CD14-positive monocyte (primary cell): ENCODE measurements around the gene FRMD3. TPM values are rescaled to one million over a fixed set of nuclear protein-coding genes. Genes with fewer than 3 reads are reported as not detected.

ENCODE experiments used
- DNase-seq, 3 donors: peaks; one replicate each; pipeline ENCODE4 v3.0.0-alpha.2; 2011 to 2022
- H2AFZ ChIP-seq: 2 replicates; pipeline ENCODE4 v1.6.0; 2012; ENCODE audit warnings: mild to moderate bottlenecking, low read depth, low read length, inconsistent platforms; ENCODE audit not compliant: insufficient read depth, poor library complexity, severe bottlenecking
- H3K27ac ChIP-seq, 2 donors: 1 replicate in 1 of 2; 2 replicates in 1 of 2; pipeline ENCODE4 v1.5.1; 2012 to 2013; ENCODE audit warnings: low read length in 2 of 2, control low read depth in 1 of 2, inconsistent platforms in 1 of 2, low read depth in 1 of 2, mild to moderate bottlenecking in 1 of 2
- H3K27me3 ChIP-seq, 2 donors: one replicate each; pipeline versions ENCODE4 v1.6.0 to v1.6.1; 2011 to 2013; ENCODE audit warnings: low read length in 2 of 2; ENCODE audit not compliant: control insufficient read depth in 2 of 2, insufficient read depth in 2 of 2
- H3K36me3 ChIP-seq, 2 donors: replicated peaks in 1 of 2; 1 replicate in 1 of 2; 2 replicates in 1 of 2; pipeline versions ENCODE4 v1.5.1 to v1.6.1; 2012 to 2013; ENCODE audit warnings: low read length in 2 of 2, control low read depth in 1 of 2, inconsistent platforms in 1 of 2, mild to moderate bottlenecking in 1 of 2; ENCODE audit not compliant: insufficient read depth in 2 of 2, control insufficient read depth in 1 of 2
- H3K4me1 ChIP-seq, 2 donors: 1 replicate in 1 of 2; 2 replicates in 1 of 2; pipeline versions ENCODE4 v1.5.1 to v1.6.1; 2012 to 2013; ENCODE audit warnings: low read length in 2 of 2, control low read depth in 1 of 2, inconsistent platforms in 1 of 2, mild to moderate bottlenecking in 1 of 2, moderate library complexity in 1 of 2; ENCODE audit not compliant: insufficient read depth in 2 of 2, control insufficient read depth in 1 of 2
- H3K4me2 ChIP-seq: replicated peaks from 2 replicates; pipeline ENCODE3; 2012; ENCODE audit warnings: low read length, moderate library complexity, mild to moderate bottlenecking; ENCODE audit not compliant: poor library complexity, severe bottlenecking; ENCODE audit errors: extremely low read depth
- H3K4me3 ChIP-seq, 3 experiments: fragments of 200-600 bp in 1 of 3; sonication (generic) in 1 of 3; replicated peaks in 1 of 3; 1 replicate in 2 of 3; 2 replicates in 1 of 3; pipeline ENCODE4 v1.5.1; 2011 to 2013; ENCODE audit warnings: low read length in 3 of 3, mild to moderate bottlenecking in 3 of 3, control low read depth in 2 of 3, low read depth in 2 of 3, inconsistent platforms in 1 of 3, moderate library complexity in 1 of 3
- H3K79me2 ChIP-seq: 2 replicates; pipeline ENCODE4 v1.6.0; 2012; ENCODE audit warnings: mild to moderate bottlenecking, control low read depth, inconsistent platforms, low read length, moderate library complexity; ENCODE audit not compliant: insufficient read depth
- H3K9ac ChIP-seq: 2 replicates; pipeline ENCODE4 v1.6.0; 2017; ENCODE audit warnings: low read length, mild to moderate bottlenecking; ENCODE audit not compliant: insufficient read depth, poor library complexity, severe bottlenecking
- H3K9me3 ChIP-seq, 2 donors: replicated peaks in 1 of 2; 1 replicate in 1 of 2; 2 replicates in 1 of 2; pipeline versions ENCODE4 v1.5.1 to v1.6.1; 2012 to 2013; ENCODE audit warnings: low read length in 2 of 2, control low read depth in 1 of 2; ENCODE audit not compliant: control insufficient read depth in 1 of 2, insufficient read depth in 1 of 2
- H4K20me1 ChIP-seq: 2 replicates; pipeline ENCODE4 v1.6.0; 2012; ENCODE audit warnings: mild to moderate bottlenecking, low read length, control low read depth, moderate library complexity; ENCODE audit not compliant: insufficient read depth
- H3K27ac Mint-ChIP-seq, 7 donors: one replicate each; pipeline ENCODE4 v1.8.0; 2020; ENCODE audit warnings: mild to moderate bottlenecking in 7 of 7, mixed read lengths in 7 of 7, moderate library complexity in 6 of 7, inconsistent platforms in 2 of 7
- H3K27me3 Mint-ChIP-seq, 3 donors: one replicate each; pipeline ENCODE4 v1.8.0; 2021 to 2022; ENCODE audit warnings: low read depth in 3 of 3, mild to moderate bottlenecking in 3 of 3, mixed read lengths in 3 of 3, moderate library complexity in 3 of 3, inconsistent platforms in 1 of 3
- H3K36me3 Mint-ChIP-seq, 2 donors: one replicate each; pipeline ENCODE4 v1.8.0; 2020; ENCODE audit warnings: mixed read lengths in 2 of 2, inconsistent platforms in 1 of 2, mild to moderate bottlenecking in 1 of 2
- H3K4me1 Mint-ChIP-seq: one replicate; pipeline ENCODE4 v1.8.0; 2020; ENCODE audit warnings: mild to moderate bottlenecking, mixed read lengths
- H3K4me3 Mint-ChIP-seq, 2 donors: one replicate each; pipeline ENCODE4 v1.8.0; 2020; ENCODE audit warnings: mild to moderate bottlenecking in 2 of 2, mixed read lengths in 2 of 2, moderate library complexity in 1 of 2
- H3K9me3 Mint-ChIP-seq, 7 donors: one replicate each; pipeline ENCODE4 v1.8.0; 2020 to 2022; ENCODE audit warnings: mixed read lengths in 7 of 7, mild to moderate bottlenecking in 6 of 7, moderate library complexity in 6 of 7, inconsistent platforms in 2 of 7
- CTCF ChIP-seq: fragments of 200-600 bp; IDR thresholded peaks from one replicate; pipeline ENCODE4 v1.8.0; 2022; ENCODE audit warnings: antibody characterized with exemption, mild to moderate bottlenecking
- WGBS: methylation state at CpG from one replicate; pipeline ENCODE4 v1.1.5; 2013; ENCODE audit warnings: missing lambda C conversion rate; ENCODE audit not compliant: insufficient coverage; 5-methylcytosine and 5-hydroxymethylcytosine counted together
- intact Hi-C, 2 donors: fragments of 100-400 bp; cut with micrococcal nuclease; formaldehyde crosslinking; loops; one replicate each; pipeline versions ENCODE4 v1.15.0 to v1.15.1; 2023
- polyA plus RNA-seq, 3 donors: library from polyadenylated mRNA; depleted of rRNA in 1 of 3; unstranded in 2 of 3; stranded (reverse) in 1 of 3; fragments of 300-500 nt in 2 of 3; fragments of >200 nt in 1 of 3; fragmentation: Illumina TruSeq in 2 of 3; gene quantifications; 1 replicate in 2 of 3; 2 replicates in 1 of 3; pipeline ENCODE4 v1.2.3, GENCODE V29; 2012 to 2021

Gene FRMD3
- polyA plus RNA-seq, 3 donors, result 2.8 to 9.8 (median 4.2) TPM

- 82% methylated on average over 2 of the region's 2 CpGs for WGBS
- H3K4me2 ChIP-seq, result no peak overlapping the region
- no peak for TF ChIP-seq CTCF
- peaks cover 12% of the 10 kb centered on the region for H3K79me2 ChIP-seq
- no peaks in the 10 kb centered on the region for H3K9me3 ChIP-seq
- Mint-ChIP-seq H3K4me1 (peaks cover 50% of the 10 kb centered on the region), H3K27ac (no peak overlapping the region), H3K9me3 (peaks cover 0 to 4% (median 0%) of the 10 kb centered on the region in 7 donors), H3K27me3 (peaks cover 0 to 1% (median 0%) of the 10 kb centered on the region in 3 donors), H3K4me3 (no peak overlapping the region), H3K36me3 (peaks cover 0 to 2% of the 10 kb centered on the region in 2 donors)
- no peak overlapping the region for H3K9ac ChIP-seq
- H3K4me3 ChIP-seq, result no peak overlapping the region
- no peak overlapping the region for H3K27ac ChIP-seq
- no peaks in the 10 kb centered on the region for H3K27me3 ChIP-seq
- H3K36me3 ChIP-seq, result no peaks in the 10 kb centered on the region
- H2AFZ ChIP-seq, result no peak overlapping the region
- peaks cover 35 to 42% of the 10 kb centered on the region in 2 donors for H3K4me1 ChIP-seq
- intact Hi-C loops, result no loop called here
- no peak for DNase-seq
- H4K20me1 ChIP-seq, result no peaks in the 10 kb centered on the region
Measured at GRCh38 chr9:83466877-83467276, 71.3 kb downstream of the FRMD3 start.

- DNase-seq, result no peak
- Mint-ChIP-seq H3K9me3 (peaks cover 0 to 4% (median under 1%) of the 10 kb centered on the region in 7 donors), H3K27me3 (peaks cover 0 to 1% (median 0%) of the 10 kb centered on the region in 3 donors), H3K4me3 (no peak overlapping the region), H3K4me1 (peaks cover 45% of the 10 kb centered on the region), H3K36me3 (peaks cover 0 to 2% of the 10 kb centered on the region in 2 donors), H3K27ac (no peak overlapping the region)
- Histone ChIP-seq H3K4me1 (peaks cover 29 to 36% of the 10 kb centered on the region in 2 donors), H4K20me1 (no peaks in the 10 kb centered on the region), H2AFZ (no peak overlapping the region), H3K9me3 (peaks cover 0 to 2% of the 10 kb centered on the region in 2 donors), H3K79me2 (peaks cover 8% of the 10 kb centered on the region), H3K36me3 (no peaks in the 10 kb centered on the region), H3K4me3 (no peak overlapping the region), H3K27me3 (no peaks in the 10 kb centered on the region), H3K9ac (no peak overlapping the region), H3K4me2 (no peak overlapping the region), H3K27ac (no peak overlapping the region)
- no CpG with 5 or more reads among the region's 6 CpGs for WGBS
- intact Hi-C loops, result no loop called here
- TF ChIP-seq CTCF, result no peak
Measured at GRCh38 chr9:83466351-83466750, 71.8 kb downstream of the FRMD3 start.
